Posterior vena cava (tissue), 2 donors: ENCODE data around the gene CDC45. TPM values are rescaled to one million over a fixed set of nuclear protein-coding genes. Genes with fewer than 3 reads are reported as not detected.

ENCODE experiments used
- DNase-seq: peaks from one replicate; pipeline ENCODE4 v3.0.0-alpha.2; 2020; ENCODE audit warnings: low spot score
- intact Hi-C, 2 donors: fragments of 100-400 bp; cut with DNase I; formaldehyde crosslinking; loops; one replicate each; pipeline versions ENCODE4 v1.14.1 to v1.14.2; 2022 to 2023
- total RNA-seq, 2 donors: library from RNA; stranded (reverse); fragmentation: NEBNext Ultra II Directional; extraction: Animal tissue kit (Norgen Biotek cat#: 25700); gene quantifications; one replicate each; pipeline ENCODE4 v1.2.1, GENCODE V29; 2021
- donor health status: DM: yes; HTN: yes; CAD: no.
- donor health status: DM: yes; HTN: yes; CAD: no.

Gene CDC45
- total RNA-seq, 2 donors from 2014 or later, result 0.71 to 1.7 TPM

DNA sequence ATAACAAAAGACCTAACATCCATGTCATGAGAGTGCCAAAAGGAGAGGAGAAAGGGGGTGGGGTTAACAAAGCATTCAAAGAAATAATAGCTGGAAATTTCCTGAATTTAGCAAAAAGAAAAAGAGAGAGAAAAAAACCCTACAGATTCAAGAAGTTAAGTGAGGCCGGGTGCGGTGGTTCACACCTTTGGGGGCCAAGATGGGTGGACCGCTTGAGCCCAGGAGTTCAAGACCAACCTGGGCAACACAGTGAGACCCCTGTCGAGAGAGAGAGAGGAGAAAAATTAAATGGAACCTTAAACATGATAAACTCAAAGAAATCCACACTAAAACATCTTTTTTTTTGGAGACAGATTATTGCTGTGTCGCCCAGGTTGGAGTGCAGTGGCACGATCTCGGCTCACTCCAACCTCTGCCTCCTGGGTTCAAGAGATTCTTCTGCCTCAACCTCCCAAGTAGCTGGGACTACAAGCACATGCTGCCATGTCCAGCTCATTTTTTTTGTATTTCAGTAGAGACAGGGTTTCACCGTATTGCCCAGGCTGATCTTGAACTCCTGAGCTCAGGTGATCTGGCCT is 53.4 kb downstream of the CDC45 start:
- DNase-seq, result no peak
- intact Hi-C loops, result no loop called here

DNA sequence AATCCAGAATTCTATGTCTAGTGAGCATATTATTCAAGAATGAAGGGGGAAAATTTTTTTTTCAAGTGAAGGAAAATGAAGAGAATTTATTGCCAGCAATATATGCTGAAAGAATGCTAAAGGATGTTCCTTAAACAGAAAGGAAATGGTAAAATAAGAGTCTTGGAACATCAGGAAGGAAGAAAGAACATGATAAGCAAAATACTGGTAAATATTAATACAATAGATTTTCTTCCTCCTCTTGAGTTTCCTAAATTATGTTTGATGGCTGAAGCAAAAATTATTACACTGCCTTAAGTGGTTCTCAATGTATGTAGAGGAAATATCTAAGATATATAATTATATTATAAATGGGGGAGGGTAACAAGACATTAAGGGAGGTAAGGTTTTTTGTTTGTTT is 54.1 kb downstream of the CDC45 start:
- no peak for DNase-seq
- intact Hi-C loops, result no loop called here

DNA sequence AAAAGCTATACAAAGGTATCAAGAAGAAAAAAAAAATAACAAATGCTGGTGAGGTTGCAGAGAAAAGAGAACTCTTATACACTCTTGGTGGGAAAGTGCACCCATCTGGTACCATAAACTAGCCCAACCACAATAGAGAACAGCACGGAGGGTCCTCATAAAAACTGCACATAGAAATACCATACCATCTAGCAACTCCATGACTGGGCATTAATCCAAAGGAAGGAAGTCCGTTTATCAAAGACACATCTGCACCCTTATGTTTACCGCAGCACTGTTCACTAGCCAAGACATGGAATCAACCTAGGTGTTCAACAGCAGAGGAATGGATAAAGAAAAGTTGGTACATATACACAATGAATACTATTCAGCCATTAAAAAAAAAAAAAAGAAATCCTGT is 55.3 kb downstream of the CDC45 start:
- intact Hi-C loops, result no loop called here

DNA sequence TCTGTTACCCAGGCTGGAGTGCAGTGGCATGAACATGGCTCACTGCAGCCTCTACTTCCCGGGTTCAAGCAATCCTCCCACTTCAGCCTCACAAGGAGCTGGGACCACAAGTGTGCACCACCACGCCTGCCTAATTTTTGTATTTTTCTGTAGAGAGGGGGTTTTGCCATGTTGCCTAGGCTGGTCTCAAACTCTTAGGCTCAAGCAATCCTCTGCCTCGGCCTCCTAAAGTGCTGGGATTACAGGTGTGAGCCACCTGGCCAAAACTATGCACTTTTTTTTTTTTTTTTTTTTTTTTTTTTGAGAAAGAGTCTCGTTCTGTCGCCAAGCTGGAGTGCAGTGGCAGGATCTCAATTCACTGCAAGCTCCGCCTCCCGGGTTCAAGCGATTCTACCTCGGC is 56.8 kb downstream of the CDC45 start:
- DNase-seq, result peak; percentile 19
- intact Hi-C loops, result no loop called here

More for the DNA sequence above, 55.3 kb downstream of the CDC45 start:
- DNase-seq, result no peak

DNA sequence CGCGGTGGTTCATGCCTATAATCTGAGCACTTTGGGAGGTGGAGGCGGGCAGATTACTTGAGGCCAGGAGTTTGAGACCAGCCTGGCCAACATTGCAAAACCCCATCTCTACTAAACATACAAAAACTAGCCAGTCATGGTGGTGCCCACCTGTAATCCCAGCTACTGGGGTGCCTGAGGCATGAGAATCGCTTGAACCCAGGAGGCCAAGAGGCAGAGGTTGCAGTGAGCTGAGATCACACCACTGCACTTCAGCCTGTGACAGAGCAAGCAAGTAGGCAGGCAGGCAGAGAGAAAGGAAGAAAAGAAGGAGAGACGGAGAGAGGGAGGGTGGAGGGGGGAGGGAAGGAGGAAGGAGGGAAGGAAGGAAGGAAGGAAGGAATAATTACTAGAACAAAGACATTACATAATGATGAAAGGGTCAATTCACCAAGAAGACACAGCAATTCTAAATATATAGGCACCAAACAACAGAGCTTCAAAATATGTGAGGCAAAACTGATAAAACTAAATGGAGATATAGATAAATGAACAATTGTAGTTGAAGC is 58.3 kb downstream of the CDC45 start:
- intact Hi-C loops, result no loop called here
- DNase-seq, result peak; percentile 16

DNA sequence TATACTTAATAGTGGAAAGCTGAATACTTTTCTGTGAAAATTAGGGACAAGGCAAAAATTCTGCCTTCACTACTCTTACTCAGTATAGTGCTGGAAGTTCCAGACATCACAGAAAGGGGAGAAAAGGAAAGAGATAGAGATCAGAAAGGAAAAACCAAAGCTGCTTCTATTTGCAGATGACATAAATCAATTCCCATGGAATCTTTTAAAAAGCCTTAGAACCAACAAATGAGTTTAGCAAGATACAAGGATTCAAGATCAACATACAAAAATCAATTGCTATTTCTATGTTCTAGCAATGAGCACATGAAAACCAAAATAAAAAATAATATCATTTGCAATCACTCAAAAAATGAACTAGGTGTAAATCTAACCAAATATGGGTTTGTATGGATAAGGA is 60.7 kb downstream of the CDC45 start:
- intact Hi-C loops, result loop anchor here in 1 of 2 donors (5.0 kb wide), 1 partner anchor 1663 kb away; no protein-coding TSS in a partner anchor
- DNase-seq, result no peak

DNA sequence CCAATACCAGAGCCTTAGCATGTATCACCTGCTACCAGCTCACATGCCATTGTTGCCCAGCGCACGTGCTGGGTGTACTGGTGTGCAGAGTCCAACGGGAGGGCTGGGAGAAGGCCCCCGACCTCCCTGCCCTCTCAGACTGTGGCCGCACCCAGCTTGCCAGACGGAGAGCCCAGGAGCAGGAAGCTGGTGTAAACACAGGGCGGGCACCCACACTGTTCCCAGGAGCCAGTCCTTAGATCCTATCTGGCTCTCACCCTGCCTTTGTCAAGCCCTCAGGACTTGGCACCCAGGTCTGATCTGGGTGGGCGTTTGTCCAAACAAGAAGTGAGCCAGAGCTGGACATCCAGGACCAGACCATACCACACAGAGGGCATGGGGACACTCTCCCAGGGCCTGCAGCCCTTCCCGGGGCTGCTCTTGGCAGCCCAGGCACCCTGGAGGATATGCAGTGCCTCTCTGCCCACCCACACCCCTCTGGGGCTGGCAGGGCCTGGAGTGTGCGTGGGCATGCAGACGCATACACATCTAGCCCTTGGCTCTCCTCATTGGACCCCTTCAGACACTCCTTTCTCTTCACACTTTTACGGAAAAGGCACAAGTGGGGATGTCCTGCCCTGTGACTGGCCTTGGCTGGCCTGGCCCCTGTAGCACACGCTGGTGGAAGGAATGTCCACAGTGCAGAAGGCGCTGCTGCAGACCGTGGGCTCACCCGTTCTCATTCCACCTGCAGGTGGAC is 64.4 kb downstream of the CDC45 start:
- intact Hi-C loops, result loop anchor here in 1 of 2 donors (5.0 kb wide), 1 partner anchor 1667 kb away; no protein-coding TSS in a partner anchor

DNA sequence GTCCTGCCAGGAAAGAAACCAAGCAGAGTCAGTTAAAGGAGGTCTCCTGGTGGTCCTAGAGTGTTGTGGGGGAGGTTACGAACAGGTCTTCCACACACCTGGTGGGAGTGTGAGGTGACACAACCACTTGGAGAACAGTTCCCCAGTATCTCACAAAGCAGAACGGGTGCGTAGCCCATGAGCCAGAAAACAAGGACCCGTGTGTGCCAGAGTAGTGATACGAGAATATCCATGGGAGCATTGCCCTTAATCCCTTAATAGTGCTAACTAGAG is 66.2 kb downstream of the CDC45 start:
- intact Hi-C loops, result loop anchor here in 1 of 2 donors (5.0 kb wide), 1 partner anchor 926 kb away; no protein-coding TSS in a partner anchor
- peak; percentile 42 for DNase-seq

More for the DNA sequence above, 64.4 kb downstream of the CDC45 start:
- DNase-seq, result peak; percentile 44

DNA sequence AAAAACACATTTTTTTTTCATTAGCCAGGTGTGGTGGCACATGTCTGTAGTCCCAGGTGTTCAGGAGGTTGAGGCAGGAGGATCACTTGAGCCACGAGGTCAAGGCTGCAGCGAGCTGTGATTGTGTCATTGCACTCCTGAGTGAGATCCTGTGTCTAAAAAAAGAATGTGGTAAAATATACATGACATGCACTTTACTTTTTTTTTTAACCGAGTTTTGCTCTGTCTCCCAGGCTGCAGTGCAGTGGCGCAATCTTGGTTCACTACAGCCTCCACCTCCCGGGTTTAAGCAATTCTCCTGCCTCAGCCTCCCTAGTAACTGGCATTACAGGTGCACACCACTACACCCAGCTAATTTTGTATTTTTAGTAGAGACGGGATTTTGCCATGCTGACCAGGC is 67.0 kb downstream of the CDC45 start:
- intact Hi-C loops, result loop anchor here in 1 of 2 donors (5.0 kb wide), 1 partner anchor 926 kb away; no protein-coding TSS in a partner anchor
- DNase-seq, result no peak

DNA sequence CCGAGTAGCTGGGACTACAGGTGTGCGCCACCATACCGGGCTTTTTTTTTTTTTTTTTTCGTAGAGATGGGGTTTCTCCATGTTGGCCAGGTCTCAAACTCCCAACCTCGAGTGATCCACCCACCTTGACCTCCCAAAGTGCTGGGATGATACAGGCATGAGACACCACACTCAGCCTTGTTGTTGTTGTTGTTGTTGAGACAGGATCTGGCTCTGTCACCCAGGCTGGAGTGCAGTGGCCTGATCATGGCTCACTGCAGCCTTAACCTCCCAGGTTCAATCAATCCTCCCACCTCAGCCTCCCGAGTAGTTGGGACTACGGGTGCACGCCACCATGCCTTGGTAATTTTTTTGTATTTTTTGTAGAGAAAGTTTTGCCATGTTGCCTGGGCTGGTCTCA is 67.9 kb downstream of the CDC45 start:
- DNase-seq, result peak; percentile 40
- intact Hi-C loops, result loop anchor here in 1 of 2 donors (5.0 kb wide), 1 partner anchor 925 kb away; no protein-coding TSS in a partner anchor

DNA sequence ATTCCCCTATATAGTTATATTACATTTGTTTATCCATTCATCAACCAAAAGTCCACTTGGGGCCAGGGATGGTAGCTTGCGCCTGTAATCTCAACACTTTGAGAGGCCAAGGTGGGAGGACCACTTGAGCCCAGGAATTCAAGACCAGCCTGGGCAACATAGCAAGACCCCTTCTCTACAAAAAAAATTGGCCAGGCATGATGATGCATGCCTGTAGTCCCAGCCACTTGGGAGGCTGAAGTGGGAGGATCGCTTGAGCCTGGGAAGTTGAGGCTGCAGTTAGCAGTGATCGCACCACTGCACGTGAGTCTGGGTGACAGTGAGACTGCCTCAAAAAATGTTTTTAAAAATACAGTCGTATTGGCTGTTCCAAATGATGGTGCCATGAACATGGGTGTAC is 68.7 kb downstream of the CDC45 start:
- DNase-seq, result peak; percentile 8
- intact Hi-C loops, result loop anchor here in 1 of 2 donors (5.0 kb wide), 1 partner anchor 924 kb away; no protein-coding TSS in a partner anchor

DNA sequence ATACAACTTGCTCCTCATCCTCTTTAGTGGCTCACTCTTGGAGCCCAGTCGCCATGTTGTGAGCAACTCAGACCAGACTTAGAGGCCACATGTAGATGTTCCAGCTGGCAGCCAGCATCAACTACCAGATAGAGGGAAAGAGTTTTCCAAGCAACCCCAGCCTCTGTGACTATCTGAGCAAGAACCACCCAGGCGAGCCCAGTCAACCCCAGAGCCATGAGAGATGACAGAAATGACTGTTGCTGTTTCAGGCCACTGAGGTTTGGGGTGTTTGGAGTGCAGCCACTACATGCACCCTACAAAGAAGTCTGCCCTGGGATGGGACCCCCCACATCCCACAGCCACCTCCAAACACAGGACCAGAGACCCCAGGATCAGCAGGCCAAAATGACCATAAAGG is 69.2 kb downstream of the CDC45 start:
- peak; percentile 30 for DNase-seq
- intact Hi-C loops, result loop anchor here in 1 of 2 donors (5.0 kb wide), 1 partner anchor 923 kb away; no protein-coding TSS in a partner anchor

DNA sequence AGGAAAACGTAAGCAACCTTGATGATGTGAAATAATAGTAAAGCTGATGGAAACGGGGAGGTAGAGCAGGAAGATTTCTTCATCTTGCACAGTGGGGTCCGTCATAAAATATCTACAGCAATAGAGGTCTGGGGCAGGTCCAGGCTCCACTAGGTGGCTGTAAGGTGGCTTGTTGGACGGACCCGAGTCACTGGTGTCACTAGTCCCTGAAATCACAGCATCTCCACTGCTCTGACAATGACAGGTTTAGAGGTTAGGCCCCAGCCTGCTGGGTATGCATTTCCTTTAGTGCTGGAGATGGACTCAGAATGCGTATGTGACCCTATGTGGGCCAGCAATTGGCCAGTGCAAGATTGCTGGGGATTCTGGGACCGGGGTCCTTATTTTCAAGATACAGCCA is 69.7 kb downstream of the CDC45 start:
- DNase-seq, result peak; percentile 4
- intact Hi-C loops, result loop anchor here in 1 of 2 donors (5.0 kb wide), 1 partner anchor 923 kb away; no protein-coding TSS in a partner anchor

DNA sequence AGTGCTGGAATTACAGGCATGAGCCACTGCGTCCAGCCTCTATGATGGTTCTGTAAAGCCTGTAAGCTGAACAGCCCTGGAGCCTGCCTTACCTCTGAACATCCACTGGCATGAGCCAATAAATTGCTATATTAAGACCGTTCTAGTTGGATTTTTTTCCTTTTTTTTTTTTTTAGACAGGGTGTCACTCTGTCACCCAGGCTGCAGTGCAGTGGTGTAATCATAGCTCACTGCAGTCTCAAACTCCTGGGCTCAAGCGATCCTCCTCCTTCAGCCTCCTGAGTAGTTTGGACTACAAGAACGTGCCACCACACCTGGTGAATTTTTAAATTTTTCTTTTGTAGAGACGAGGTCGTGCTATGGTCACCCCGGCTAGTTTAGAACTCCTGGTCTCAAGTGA is 70.7 kb downstream of the CDC45 start:
- intact Hi-C loops, result loop anchor here in 1 of 2 donors (10.0 kb wide), 1 partner anchor 56 kb away; no protein-coding TSS in a partner anchor
- peak; percentile 13 for DNase-seq

DNA sequence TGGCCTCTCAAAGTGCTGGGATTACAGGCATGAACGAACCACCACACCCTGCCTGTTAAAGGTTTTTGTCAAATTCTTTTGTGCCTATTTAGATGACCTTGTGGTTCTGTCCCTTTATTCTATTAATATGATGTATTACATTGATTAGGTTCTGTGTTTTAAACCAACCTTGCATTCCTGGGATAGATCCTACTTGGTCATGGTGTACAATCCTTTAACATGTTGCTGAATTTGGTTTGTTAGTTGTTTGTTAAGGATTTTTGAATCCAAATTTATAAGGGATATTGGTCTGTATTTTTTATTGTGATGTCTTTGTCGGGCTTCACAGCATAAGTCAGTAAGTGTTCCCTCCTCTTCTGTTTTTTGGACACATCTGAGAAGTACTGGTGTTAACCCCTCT is 73.5 kb downstream of the CDC45 start:
- no peak for DNase-seq
- intact Hi-C loops, result loop anchor here in 1 of 2 donors (10.0 kb wide), 1 partner anchor 58 kb away; no protein-coding TSS in a partner anchor

DNA sequence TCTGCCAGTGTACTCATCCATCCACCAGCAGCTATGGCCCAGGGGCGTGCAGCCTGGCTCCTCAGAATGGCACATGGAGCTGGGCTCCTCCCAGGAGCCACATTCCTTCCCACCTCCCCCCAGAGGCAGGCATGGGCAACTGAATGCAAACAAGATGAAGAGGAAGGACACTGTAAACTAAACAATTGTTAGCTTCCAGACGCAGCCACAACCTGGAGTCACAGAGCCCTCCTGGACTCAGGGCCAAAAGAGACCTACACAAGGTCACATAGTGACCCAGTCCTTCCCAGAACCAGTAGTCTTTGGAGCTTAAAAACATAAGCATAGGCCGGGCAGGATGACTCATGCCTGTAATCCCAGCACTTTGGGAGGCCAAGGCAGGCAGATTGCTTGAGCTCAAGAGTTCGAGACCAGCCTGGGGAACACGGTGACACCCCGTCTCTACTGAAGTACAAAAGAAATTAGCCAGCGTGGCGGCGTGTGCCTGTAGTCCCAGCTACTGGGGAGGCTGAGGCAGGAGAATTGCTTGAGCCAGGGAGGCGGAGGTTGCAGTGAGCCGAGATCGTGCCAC is 75.2 kb downstream of the CDC45 start:
- peak; percentile 52 for DNase-seq

DNA sequence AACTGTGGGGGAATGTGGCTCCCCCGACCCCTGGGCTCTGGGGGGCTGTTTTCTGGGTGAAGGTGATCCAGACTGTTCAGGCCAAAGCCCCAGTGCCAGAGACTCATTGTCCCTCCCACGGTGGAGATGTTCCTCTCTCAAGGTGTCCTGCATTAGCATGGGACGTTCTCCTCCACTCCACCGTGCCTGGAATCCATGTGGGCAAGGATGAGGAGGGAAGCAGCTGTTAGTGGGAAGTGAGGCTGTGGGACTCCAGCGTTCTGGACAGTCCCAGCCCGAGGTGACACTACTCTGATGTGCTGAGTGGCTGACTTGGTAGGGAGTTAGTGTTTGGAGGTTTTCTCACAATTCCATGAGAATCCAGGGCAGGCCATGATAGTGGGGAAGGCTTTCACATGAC is 75.9 kb downstream of the CDC45 start:
- intact Hi-C loops, result loop anchor here in 1 of 2 donors (10.0 kb wide), 1 partner anchor 61 kb away; no protein-coding TSS in a partner anchor
- DNase-seq, result peak; percentile 49

More for the DNA sequence above, 75.2 kb downstream of the CDC45 start:
- intact Hi-C loops, result loop anchor here in 1 of 2 donors (10.0 kb wide), 1 partner anchor 60 kb away; no protein-coding TSS in a partner anchor

DNA sequence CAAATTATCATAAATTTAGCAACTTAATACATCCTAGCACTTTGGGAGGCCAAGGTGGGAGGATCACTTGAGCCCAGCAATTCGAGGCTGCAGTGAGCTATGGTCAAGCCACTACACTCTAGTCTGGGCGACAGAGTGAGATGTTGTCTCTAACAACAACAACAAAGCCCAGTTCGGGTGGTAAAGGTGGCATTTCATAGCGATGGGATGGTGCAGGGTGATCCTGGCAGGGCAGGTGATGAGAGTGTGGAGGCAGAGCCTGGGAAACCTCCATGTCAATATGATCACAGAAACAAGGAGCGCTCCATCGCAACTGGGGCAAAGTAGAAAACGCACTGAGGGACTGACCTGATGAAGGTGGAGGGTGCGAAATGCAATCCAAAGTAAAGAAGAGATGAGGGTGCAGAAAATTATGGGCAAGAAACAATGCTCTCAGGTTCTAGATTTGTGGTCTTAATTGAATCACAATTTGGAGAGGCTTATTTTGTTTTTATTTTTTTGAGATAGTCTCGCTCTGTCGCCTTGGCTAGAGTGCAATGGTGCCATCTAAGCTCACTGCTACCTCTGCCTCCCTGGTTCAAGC is 77.3 kb downstream of the CDC45 start:
- intact Hi-C loops, result loop anchor here in 1 of 2 donors (10.0 kb wide), 1 partner anchor 62 kb away; no protein-coding TSS in a partner anchor
- no peak for DNase-seq

DNA sequence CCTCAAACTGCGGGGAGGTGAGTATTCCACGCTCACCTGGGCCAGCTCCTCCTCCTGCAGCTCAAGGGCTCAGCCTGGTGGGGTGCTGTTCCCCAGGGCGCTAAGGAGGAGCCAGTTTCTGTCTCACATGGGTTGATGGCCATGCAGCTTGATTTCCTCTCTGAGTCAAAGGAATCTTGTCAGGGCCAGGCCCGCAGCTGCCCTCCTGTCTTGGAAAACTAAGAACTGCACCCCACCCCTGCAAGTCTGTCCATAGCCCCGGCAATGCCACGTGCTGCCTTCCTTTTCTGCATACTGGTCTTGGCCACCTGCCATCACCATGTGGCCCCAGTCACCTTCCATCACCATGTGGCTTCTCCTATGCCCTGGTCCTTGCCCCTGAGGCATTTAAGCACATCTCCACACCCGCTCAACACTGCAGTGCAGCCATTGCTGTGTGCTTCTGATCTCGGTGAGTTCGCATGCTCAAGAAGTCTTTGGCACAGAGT is 79.6 kb downstream of the CDC45 start:
- no peak for DNase-seq
- intact Hi-C loops, result loop anchor here in 1 of 2 donors (10.0 kb wide), 1 partner anchor 65 kb away; no protein-coding TSS in a partner anchor
